Nucleus accumbens (tissue), 56 donors: ENCODE measurements around the gene GPX4.

Experiments used
- DNase-seq, 56 donors: peaks; one replicate each; lab custom pipeline; 2025; lab: John Stamatoyannopoulos, UW

The GPX4 gene

DNA sequence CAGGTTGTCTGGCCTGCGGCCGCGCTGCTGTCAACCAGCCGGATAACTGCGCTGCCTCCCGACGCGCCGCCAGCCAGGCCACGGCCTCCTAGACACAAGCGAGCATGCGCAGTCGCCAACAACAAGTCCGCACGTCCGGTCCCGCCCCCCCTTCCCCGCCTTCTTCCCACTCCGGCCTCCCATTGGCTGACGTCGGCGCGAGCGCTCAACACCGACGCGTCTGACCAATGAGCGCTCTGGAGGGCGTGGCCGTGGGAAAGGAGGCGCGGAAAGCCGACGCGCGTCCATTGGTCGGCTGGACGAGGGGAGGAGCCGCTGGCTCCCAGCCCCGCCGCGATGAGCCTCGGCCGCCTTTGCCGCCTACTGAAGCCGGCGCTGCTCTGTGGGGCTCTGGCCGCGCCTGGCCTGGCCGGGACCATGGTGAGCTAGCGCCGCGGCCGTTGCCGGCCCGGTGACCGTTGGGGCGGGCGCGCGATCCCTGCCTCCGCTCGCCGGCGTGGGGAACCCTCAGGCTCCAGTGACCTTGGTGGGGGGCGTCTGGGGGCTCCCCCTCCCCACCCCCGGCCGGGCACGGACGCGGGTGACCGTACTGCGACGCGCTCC is at the start of gene GPX4:
GPX4 (plus strand) TSS at position 287 of the 603 bp plus-strand sequence; CDS start at position 337, 50 bp downstream.
- peak; percentile 75 to 99 (median 98) for DNase-seq

GRCh38 chr19:1054102-1055027 is 49.4 kb upstream of the GPX4 start:
- no peak for DNase-seq

DNA sequence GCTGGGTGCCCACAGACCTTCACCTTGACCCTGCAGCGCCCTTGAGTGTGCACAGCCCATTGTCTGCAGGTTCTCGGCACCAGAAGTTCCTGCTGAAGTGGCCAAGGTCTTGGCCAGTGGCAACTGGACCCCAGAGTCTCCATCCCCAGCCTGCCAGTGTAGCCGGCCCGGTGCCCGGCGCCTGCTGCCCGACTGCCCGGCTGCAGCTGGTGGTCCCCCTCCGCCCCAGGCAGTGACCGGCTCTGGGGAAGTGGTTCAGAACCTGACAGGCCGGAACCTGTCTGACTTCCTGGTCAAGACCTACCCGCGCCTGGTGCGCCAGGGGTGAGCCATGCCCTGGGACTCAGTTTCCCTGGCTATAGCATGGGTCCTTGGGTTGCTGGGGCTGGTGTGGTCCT is 48.8 kb upstream of the GPX4 start:
- no peak for DNase-seq

DNA sequence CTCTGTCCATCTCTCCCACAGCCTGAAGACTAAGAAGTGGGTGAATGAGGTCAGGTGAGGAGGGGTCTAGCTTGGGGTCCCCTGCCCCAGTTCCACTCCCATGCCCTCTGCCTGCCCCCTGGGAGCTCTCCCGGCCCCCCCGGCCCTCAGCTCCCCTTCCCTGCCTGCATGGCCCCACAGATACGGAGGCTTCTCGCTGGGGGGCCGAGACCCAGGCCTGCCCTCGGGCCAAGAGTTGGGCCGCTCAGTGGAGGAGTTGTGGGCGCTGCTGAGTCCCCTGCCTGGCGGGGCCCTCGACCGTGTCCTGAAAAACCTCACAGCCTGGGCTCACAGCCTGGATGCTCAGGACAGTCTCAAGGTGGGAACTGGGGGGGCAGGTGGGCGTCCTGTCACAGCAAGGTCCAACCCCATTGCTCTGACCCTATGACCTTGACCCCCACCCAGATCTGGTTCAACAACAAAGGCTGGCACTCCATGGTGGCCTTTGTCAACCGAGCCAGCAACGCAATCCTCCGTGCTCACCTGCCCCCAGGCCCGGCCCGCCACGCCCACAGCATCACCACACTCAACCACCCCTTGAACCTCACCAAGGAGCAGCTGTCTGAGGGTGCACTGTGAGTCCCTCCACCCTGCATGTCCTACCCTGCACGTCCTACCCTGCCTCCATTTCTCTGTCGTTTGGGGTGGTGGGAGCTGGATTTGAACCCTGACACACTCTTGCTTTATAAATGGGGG is 47.7 kb upstream of the GPX4 start:
- no peak for DNase-seq

GRCh38 chr19:1057176-1057855 is 46.5 kb upstream of the GPX4 start:
- no peak for DNase-seq

- no peak for DNase-seq
Observed at GRCh38 chr19:1058112-1058511, 45.7 kb upstream of the GPX4 start.

- DNase-seq = no peak
Observed at GRCh38 chr19:1060689-1061088, 43.1 kb upstream of the GPX4 start.

GRCh38 chr19:1061987-1062386 is 41.8 kb upstream of the GPX4 start:
- DNase-seq = no peak

- no peak for DNase-seq
Observed at GRCh38 chr19:1062387-1063029, 41.3 kb upstream of the GPX4 start.

DNA sequence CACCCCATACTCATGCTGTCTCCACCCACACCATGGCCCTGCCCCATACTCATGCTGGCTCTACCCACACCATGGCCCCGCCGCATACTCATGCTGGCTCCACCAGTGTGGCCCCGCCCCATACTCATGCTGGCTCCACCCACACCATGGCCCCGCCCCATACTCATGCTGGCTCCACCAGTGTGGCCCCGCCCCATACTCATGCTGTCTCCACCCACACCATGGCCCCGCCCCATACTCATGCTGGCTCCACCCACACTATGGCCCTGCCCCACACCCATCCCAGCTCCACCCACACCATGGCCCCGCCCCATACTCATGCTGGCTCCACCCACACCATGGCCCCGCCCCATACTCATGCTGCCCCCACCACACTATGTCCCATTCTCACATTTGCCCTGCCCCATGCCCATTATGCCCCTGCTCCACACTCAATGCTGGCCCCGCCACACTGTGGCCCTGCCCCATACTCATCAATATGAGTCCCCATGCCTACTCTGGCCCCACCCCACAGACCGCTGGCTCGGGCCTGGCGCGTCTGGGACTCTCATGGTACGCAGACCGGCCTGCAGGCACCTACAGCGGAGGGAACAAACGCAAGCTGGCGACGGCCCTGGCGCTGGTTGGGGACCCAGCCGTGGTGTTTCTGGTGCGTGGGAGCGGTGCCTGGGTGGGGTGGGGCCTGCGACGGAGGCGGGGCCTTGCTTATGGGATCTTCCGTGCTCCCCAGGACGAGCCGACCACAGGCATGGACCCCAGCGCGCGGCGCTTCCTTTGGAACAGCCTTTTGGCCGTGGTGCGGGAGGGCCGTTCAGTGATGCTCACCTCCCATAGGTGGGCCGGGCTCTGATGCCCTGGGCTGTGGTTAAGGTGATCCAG is 40.5 kb upstream of the GPX4 start:
- peak in 1 of 56 donors; percentile 43 for DNase-seq

DNA sequence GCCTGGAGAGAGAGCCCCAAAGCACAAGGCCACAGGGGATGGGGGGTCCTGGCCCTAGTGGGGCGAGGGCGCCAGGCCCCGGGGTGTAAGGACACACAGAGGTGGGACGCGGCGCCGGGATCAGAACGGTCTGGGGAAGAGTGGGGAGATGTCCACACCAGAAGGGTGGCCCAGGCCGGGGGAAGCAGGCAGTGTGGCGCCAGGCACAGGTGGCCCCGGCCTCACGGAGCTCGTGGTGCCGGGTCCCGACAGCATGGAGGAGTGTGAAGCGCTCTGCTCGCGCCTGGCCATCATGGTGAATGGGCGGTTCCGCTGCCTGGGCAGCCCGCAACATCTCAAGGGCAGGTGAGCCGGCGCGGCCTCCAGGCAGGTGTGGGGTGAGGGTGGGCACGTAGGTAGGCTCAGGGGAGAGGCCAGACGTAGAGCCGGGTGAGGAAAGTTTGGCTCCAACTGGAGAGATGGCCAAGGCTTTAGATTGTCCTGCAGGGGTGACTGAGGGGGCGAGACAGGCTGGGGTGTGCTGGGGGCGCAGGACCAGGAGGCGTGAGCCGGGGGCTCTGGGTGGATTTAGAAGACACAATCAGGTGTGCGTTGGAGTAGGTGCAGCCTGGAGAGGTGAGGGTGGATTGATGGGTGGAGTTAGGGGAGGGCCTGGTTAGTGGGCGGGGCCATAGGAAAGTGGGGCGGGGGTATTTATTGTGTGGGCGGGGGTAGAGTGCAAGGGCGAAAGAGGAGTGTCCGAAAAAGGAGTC is 39.7 kb upstream of the GPX4 start:
- no peak for DNase-seq

- DNase-seq = peak in 8 of 56 donors; percentile 5 to 38 (median 18)
Observed at GRCh38 chr19:1064661-1065605, 38.9 kb upstream of the GPX4 start.

- DNase-seq = no peak
Observed at GRCh38 chr19:1065606-1066109, 38.1 kb upstream of the GPX4 start.

GRCh38 chr19:1066251-1066747 is 37.5 kb upstream of the GPX4 start:
- DNase-seq = no peak

DNA sequence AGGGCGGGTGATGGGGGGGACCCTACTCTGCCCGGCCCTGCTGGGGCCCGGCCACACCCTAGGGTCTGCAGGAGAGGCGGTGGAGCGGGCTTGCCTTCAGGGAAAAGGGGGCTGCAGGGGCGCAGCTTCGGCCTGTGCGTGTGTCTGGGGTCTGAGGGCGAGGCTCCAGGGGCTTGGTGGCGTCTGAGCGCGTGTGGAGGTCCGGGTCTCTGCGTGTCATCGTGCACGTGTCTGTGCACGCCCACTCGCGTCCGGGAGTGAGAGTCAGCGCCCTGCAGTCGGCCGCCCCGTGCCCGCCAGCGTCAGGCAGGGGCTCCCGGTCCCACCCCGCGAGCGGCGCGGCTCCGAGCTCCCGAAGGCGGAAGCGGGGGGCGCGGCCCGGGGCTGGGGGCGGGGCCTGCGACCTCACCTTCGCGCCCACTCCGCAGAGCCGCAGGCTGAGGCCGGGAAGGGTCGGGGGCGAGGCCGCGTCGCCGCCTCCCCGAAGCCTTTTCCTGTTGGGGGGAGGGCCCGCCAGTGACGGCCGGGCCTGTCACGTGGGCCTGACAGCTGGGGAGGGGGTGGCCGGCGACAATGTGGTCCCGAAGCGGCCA is 37.0 kb upstream of the GPX4 start, which contains the start of gene ARHGAP45:
ARHGAP45 (plus strand) TSS at position 420 of the 593 bp plus-strand sequence. CDS start 239 bp downstream, outside the sequence.
- peak in 1 of 56 donors; percentile 28 for DNase-seq

DNA sequence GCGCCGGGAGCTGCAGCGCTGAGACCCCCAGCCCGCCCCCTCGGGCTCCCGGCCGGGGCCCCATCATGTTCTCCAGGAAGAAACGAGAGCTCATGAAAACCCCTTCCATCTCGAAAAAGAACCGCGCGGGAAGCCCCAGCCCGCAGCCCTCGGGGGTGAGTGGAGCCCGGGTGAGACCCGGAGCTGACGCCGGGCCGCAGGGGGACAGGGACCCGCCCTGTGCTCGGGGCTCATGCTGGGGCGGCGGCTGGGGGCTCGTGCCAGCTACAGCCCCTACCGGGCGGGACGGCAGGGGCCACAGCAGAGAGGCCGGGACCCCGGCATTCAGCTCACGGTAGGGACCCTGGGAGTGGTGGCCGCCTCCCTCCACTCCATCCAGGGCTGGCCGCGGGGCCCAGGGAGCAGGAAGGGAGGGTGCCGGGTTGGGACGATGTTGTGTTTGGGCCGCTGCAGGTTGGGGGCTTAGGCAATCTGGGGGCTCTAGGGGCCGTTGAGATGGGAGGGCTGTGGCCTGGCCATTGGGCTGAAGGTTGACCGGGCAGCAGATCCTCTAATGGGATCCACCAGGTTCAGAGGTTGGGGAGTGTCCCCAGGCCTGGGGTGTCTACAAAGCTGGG is 36.3 kb upstream of the GPX4 start:
- no peak for DNase-seq
